ENCODE results near the gene ATF4. TPM values are rescaled to one million over a fixed set of nuclear protein-coding genes. Genes with fewer than 3 reads are reported as not detected.
A peak's percentile ranks its signal among the peaks of the same experiment; 100 is the strongest.

The ATF4 gene
- total RNA-seq, 1 donor from 2014 or later: 363 TPM

GRCh38 chr22:39474351-39475111 is 45.8 kb upstream of the ATF4 start:
- POLR2A ChIA-PET: interaction anchor here (0.6 to 1.1 kb wide), 2 partner anchors 18 to 28 kb away, joined by 3 to 8 read pairs; no protein-coding TSS in a partner anchor
- peaks cover 18% of the 10 kb centered on the region for H3K36me3 Mint-ChIP-seq (ENCODE audit: low read depth)
- no peak for TF ChIP-seq CTCF (IDR thresholded peaks at IDR 0.05)
- CTCF ChIA-PET: no interaction called here
- H3K27ac Mint-ChIP-seq: no peak overlapping the region
- intact Hi-C loops (cut with micrococcal nuclease): no loop called here
- no peaks in the 10 kb centered on the region for H3K9me3 Mint-ChIP-seq
- DNase-seq: no peak
- no peak for ATAC-seq (ENCODE audit: low read depth)
- no peaks in the 10 kb centered on the region for H3K27me3 Mint-ChIP-seq
- peaks cover 44% of the 10 kb centered on the region for H3K4me1 Mint-ChIP-seq
- H3K4me3 Mint-ChIP-seq: no peak overlapping the region

GRCh38 chr22:39475337-39475736 is 45.0 kb upstream of the ATF4 start:
- no peak for DNase-seq
- no peak for ATAC-seq (ENCODE audit: low read depth)
- intact Hi-C loops (cut with micrococcal nuclease): no loop called here
- ChIA-PET CTCF (no interaction called here), POLR2A (interaction anchor here (0.6 to 1.1 kb wide), 3 partner anchors 17 to 244 kb away, joined by 3 to 8 read pairs (median 5); no protein-coding TSS in a partner anchor)
- peaks cover 36% of the 10 kb centered on the region for H3K4me1 Mint-ChIP-seq
- TF ChIP-seq CTCF (IDR thresholded peaks at IDR 0.05): no peak
- peak overlapping the region; percentile 18 for H3K27ac Mint-ChIP-seq
- no peaks in the 10 kb centered on the region for H3K9me3 Mint-ChIP-seq
- no peaks in the 10 kb centered on the region for H3K27me3 Mint-ChIP-seq
- H3K4me3 Mint-ChIP-seq: no peak overlapping the region
- H3K36me3 Mint-ChIP-seq (ENCODE audit: low read depth): peaks cover 21% of the 10 kb centered on the region

GRCh38 chr22:39475902-39476301 is 44.5 kb upstream of the ATF4 start:
- ATAC-seq (ENCODE audit: low read depth): no peak
- DNase-seq: no peak
- H3K9me3 Mint-ChIP-seq: no peaks in the 10 kb centered on the region
- no peak for TF ChIP-seq CTCF (IDR thresholded peaks at IDR 0.05)
- ChIA-PET CTCF (no interaction called here), POLR2A (interaction anchor here (0.5 to 1.1 kb wide), 3 partner anchors 30 to 245 kb away, joined by 3 to 7 read pairs (median 5); no protein-coding TSS in a partner anchor)
- no peak overlapping the region for H3K27ac Mint-ChIP-seq
- peaks cover 22% of the 10 kb centered on the region for H3K36me3 Mint-ChIP-seq (ENCODE audit: low read depth)
- H3K27me3 Mint-ChIP-seq: no peaks in the 10 kb centered on the region
- H3K4me1 Mint-ChIP-seq: peaks cover 30% of the 10 kb centered on the region
- intact Hi-C loops (cut with micrococcal nuclease): no loop called here
- no peak overlapping the region for H3K4me3 Mint-ChIP-seq

GRCh38 chr22:39476664-39477063 is 43.7 kb upstream of the ATF4 start:
- TF ChIP-seq CTCF (IDR thresholded peaks at IDR 0.05): no peak
- no peak overlapping the region for H3K27ac Mint-ChIP-seq
- ChIA-PET POLR2A (no interaction called here), CTCF (no interaction called here)
- H3K4me1 Mint-ChIP-seq: peaks cover 23% of the 10 kb centered on the region
- no peak for ATAC-seq (ENCODE audit: low read depth)
- intact Hi-C loops (cut with micrococcal nuclease): no loop called here
- no peaks in the 10 kb centered on the region for H3K27me3 Mint-ChIP-seq
- no peak overlapping the region for H3K4me3 Mint-ChIP-seq
- no peaks in the 10 kb centered on the region for H3K9me3 Mint-ChIP-seq
- H3K36me3 Mint-ChIP-seq (ENCODE audit: low read depth): peaks cover 24% of the 10 kb centered on the region
- DNase-seq: no peak

GRCh38 chr22:39477542-39477941 is 42.8 kb upstream of the ATF4 start:
- CTCF ChIA-PET: no interaction called here
- peaks cover 28% of the 10 kb centered on the region for H3K36me3 Mint-ChIP-seq (ENCODE audit: low read depth)
- no peak for ATAC-seq (ENCODE audit: low read depth)
- H3K4me3 Mint-ChIP-seq: no peak overlapping the region
- H3K4me1 Mint-ChIP-seq: peaks cover 14% of the 10 kb centered on the region
- no peak for DNase-seq
- H3K27me3 Mint-ChIP-seq: no peaks in the 10 kb centered on the region
- intact Hi-C loops (cut with micrococcal nuclease): no loop called here
- no peaks in the 10 kb centered on the region for H3K9me3 Mint-ChIP-seq
- no peak for TF ChIP-seq CTCF (IDR thresholded peaks at IDR 0.05)
- no peak overlapping the region for H3K27ac Mint-ChIP-seq
- POLR2A ChIA-PET: interaction anchor here (0.9 kb wide), 1 partner anchor 12 kb away, joined by 3 read pairs; no protein-coding TSS in a partner anchor

All from activated B cell treated with CpG ODN at 0.5 μM for 24 hours (primary cell).